Smooth muscle cell of bladder (primary cell): ENCODE data around the gene PCSK2. TPM values are rescaled to one million over a fixed set of nuclear protein-coding genes. Genes with fewer than 3 reads are reported as not detected.

Experiments used
- total RNA-seq: library from RNA; depleted of rRNA; stranded (reverse); fragments of >200 nt; gene quantifications from 2 replicates; pipeline ENCODE4 v1.2.3, GENCODE V29; 2014

The PCSK2 gene, protein sequence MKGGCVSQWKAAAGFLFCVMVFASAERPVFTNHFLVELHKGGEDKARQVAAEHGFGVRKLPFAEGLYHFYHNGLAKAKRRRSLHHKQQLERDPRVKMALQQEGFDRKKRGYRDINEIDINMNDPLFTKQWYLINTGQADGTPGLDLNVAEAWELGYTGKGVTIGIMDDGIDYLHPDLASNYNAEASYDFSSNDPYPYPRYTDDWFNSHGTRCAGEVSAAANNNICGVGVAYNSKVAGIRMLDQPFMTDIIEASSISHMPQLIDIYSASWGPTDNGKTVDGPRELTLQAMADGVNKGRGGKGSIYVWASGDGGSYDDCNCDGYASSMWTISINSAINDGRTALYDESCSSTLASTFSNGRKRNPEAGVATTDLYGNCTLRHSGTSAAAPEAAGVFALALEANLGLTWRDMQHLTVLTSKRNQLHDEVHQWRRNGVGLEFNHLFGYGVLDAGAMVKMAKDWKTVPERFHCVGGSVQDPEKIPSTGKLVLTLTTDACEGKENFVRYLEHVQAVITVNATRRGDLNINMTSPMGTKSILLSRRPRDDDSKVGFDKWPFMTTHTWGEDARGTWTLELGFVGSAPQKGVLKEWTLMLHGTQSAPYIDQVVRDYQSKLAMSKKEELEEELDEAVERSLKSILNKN
- total RNA-seq = under 0.01 TPM in 2 replicates

DNA sequence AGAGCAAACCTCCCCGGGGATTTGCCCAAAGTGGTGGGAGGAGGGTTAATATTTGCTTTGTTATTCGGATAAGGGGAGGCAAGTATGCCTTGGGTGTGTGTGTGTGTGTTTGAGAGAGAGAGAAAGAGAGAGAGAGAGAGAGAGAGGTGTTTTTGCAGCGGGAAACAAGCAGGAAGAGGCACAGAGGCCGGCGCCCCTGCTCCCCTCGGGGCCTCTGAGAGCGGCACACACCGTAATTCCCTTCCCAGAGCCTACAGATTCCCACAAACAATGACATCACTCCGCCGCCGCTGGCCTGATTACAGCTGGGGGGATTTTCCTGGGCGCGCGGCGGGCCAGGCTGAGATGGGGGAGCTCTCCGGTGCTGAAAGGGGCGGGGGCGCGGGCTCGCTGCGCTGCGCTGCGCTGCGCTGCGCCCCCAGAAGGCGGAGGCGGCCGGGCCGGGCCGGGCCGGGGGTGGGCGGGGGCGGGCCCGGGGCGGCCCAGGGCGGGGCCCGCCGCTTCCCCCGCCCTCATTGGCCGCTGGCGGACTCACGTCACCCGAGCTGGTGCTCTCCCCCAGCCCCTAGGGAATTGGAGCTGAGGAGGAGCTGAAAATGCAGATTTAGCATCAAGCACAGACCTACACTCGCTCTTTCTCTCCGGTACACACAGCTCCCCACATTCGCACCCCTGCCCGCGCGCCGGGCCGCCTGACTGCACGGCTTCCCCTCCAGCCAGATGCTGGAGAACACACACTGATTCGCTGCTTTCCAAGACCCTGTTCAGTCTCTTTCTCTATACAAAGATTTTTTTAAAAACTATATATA, at the start of gene PCSK2:
Gene PCSK2 (plus strand): TSS at position 631 of the 809 bp plus-strand sequence. CDS start 266 bp downstream, outside the sequence.

DNA sequence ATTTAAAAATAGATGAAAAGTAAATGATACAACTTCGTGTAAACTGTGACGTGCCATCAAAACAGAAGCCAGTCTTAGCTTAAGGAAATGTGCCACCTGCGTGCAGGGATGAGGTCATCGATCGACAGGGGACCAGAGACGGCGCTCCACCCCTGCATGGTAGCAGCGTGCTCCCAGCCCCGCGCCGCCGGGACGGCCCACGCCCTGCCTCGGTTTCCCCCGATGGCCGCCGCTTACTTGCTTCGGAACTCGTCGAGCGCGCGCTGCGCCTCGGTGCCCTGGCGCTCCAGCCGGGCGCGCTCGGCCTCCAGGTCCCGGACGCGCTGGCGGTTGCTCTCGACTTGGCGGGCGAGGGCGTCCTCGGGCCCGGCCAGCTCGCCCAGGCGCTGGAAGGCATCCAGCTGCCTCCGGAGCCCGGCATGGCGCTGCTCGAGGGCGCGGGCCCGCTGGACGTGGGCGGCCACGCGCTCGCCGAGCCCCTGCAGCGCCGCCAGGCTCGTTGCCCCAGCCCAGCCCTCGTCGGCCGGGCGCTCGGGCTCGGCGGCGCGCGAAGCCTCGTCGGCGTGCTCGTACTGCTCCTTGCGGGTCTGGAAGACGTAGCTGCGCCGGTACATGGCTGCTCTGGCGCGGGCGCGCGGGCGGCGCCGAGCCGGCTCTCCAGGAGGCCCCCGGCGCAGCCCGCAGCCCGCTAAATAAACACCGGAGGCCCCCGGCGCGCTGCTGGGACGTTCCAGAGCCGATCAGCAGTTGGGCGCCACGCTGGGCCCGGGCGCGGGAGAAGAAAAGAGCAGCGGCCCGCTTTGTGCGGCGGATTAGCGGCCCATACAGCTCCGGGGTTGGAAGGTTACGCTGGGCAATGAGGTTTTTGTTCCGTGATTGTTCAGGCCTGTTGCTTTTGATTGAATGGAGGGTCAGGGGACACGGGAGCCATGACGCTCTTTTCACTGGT, 304.1 kb downstream of the PCSK2 start, which contains the start of gene BFSP1:
Gene BFSP1 (minus strand): TSS at position 664 of the 949 bp plus-strand sequence. CDS start 50 bp downstream, at position 614.

